Peyer's patch (tissue), 4 donors: ENCODE data around the gene AGBL5. TPM values are rescaled to one million over a fixed set of nuclear protein-coding genes. Genes with fewer than 3 reads are reported as not detected.

Source experiments
- DNase-seq, 3 donors: peaks; one replicate each; pipeline ENCODE4 v3.0.0-alpha.2; 2017 to 2019
- H3K27ac ChIP-seq, 4 donors: fragments of 200-600 bp; sonication (generic); one replicate each; pipeline ENCODE4 v1.5.1; 2016 to 2019
- H3K27me3 ChIP-seq, 2 donors: fragments of 200-600 bp; sonication (generic); one replicate each; pipeline ENCODE4 v1.5.1; 2019
- H3K36me3 ChIP-seq, 3 donors: fragments of 200-600 bp; sonication (generic); one replicate each; pipeline ENCODE4 v1.5.1; 2016 to 2019
- H3K4me1 ChIP-seq, 4 donors: fragments of 200-600 bp; sonication (generic); one replicate each; pipeline ENCODE4 v1.5.1; 2016 to 2019
- H3K4me3 ChIP-seq, 4 donors: fragments of 200-600 bp; sonication (generic); 1 replicate in 3 of 4; 2 replicates in 1 of 4; pipeline ENCODE4 v1.5.1; 2016 to 2019; ENCODE audit warnings: mild to moderate bottlenecking in 1 of 4
- H3K9me3 ChIP-seq, 4 donors: fragments of 200-600 bp; sonication (generic); one replicate each; pipeline ENCODE4 v1.5.1; 2016 to 2019; ENCODE audit warnings: mild to moderate bottlenecking in 1 of 4
- CTCF ChIP-seq, 6 experiments: fragments of 450-650 bp in 4 of 6; fragments of 200-600 bp in 2 of 6; sonication (generic) in 1 of 6; IDR thresholded peaks; one replicate each; pipeline ENCODE4 v1.5.1; 2017 to 2019; ENCODE audit warnings: antibody characterized with exemption in 6 of 6, mild to moderate bottlenecking in 3 of 6, moderate library complexity in 1 of 6
- POLR2A ChIP-seq, 2 donors: fragments of 450-650 bp; IDR thresholded peaks; one replicate each; pipeline ENCODE4 v1.5.1; 2017; ENCODE audit warnings: antibody characterized with exemption in 2 of 2, mild to moderate bottlenecking in 2 of 2, moderate library complexity in 2 of 2
- total RNA-seq, 4 donors: library from RNA; depleted of rRNA; stranded (reverse); fragments of >200 nt; gene quantifications; one replicate each; pipeline ENCODE4 v1.1.0, GENCODE V29; 2016

Gene AGBL5
- total RNA-seq, 4 donors from 2014 or later: 7.5 to 18.2 (median 12.3) TPM

- no peak for TF ChIP-seq POLR2A (IDR thresholded peaks at IDR 0.05)
- no peak for TF ChIP-seq CTCF (IDR thresholded peaks at IDR 0.05)
- H3K27ac ChIP-seq: no peak overlapping the region
- DNase-seq: peak in 1 of 3 donors; percentile 30
- peaks cover 0 to 29% (median 11%) of the 10 kb centered on the region in 4 donors for H3K4me1 ChIP-seq
- H3K4me3 ChIP-seq: no peak overlapping the region
- no peaks in the 10 kb centered on the region for H3K27me3 ChIP-seq
- no peaks in the 10 kb centered on the region for H3K9me3 ChIP-seq
- peaks cover 0 to 32% (median 0%) of the 10 kb centered on the region in 3 donors for H3K36me3 ChIP-seq
Observed at GRCh38 chr2:27067385-27067784, 15.9 kb downstream of the AGBL5 start.

- peak in 1 of 3 donors; percentile 6 for DNase-seq
- peaks cover 0 to 32% (median 0%) of the 10 kb centered on the region in 3 donors for H3K36me3 ChIP-seq
- H3K4me3 ChIP-seq: no peak overlapping the region
- H3K27ac ChIP-seq: no peak overlapping the region
- H3K9me3 ChIP-seq: no peaks in the 10 kb centered on the region
- H3K27me3 ChIP-seq: no peaks in the 10 kb centered on the region
- TF ChIP-seq POLR2A (IDR thresholded peaks at IDR 0.05) (no peak), CTCF (IDR thresholded peaks at IDR 0.05) (no peak)
- H3K4me1 ChIP-seq: peaks cover 0 to 39% (median 11%) of the 10 kb centered on the region in 4 donors
Observed at GRCh38 chr2:27069436-27069835, 18.0 kb downstream of the AGBL5 start.

GRCh38 chr2:27069961-27070618 is 18.6 kb downstream of the AGBL5 start:
- Histone ChIP-seq H3K36me3 (peaks cover 0 to 32% (median 0%) of the 10 kb centered on the region in 3 donors), H3K4me1 (peaks cover 0 to 45% (median 12%) of the 10 kb centered on the region in 4 donors), H3K27ac (peak overlapping the region in 2 of 4 donors; percentile 95 to 96), H3K27me3 (no peaks in the 10 kb centered on the region), H3K9me3 (no peaks in the 10 kb centered on the region), H3K4me3 (peak overlapping the region in 2 of 4 donors; percentile 66 to 97)
- no peak for DNase-seq
- TF ChIP-seq POLR2A (IDR thresholded peaks at IDR 0.05): no peak
- no peak for TF ChIP-seq CTCF (IDR thresholded peaks at IDR 0.05)

GRCh38 chr2:27070653-27071276 is 19.3 kb downstream of the AGBL5 start:
- H3K27me3 ChIP-seq: no peaks in the 10 kb centered on the region
- no peak for DNase-seq
- H3K4me3 ChIP-seq: peak overlapping the region; percentile 66 to 97 (median 82)
- H3K4me1 ChIP-seq: peaks cover 0 to 52% (median 15%) of the 10 kb centered on the region in 4 donors
- no peaks in the 10 kb centered on the region for H3K9me3 ChIP-seq
- H3K36me3 ChIP-seq: peaks cover 0 to 32% (median 0%) of the 10 kb centered on the region in 3 donors
- TF ChIP-seq CTCF (IDR thresholded peaks at IDR 0.05): no peak
- no peak for TF ChIP-seq POLR2A (IDR thresholded peaks at IDR 0.05)
- peak overlapping the region; percentile 88 to 96 (median 94) for H3K27ac ChIP-seq

- H3K36me3 ChIP-seq: peaks cover 0 to 32% (median 0%) of the 10 kb centered on the region in 3 donors
- H3K27me3 ChIP-seq: no peaks in the 10 kb centered on the region
- H3K4me1 ChIP-seq: peaks cover 0 to 53% (median 16%) of the 10 kb centered on the region in 4 donors
- H3K4me3 ChIP-seq: peak within 1 kb of the TSS; percentile 66 to 97 (median 82)
- TF ChIP-seq CTCF (IDR thresholded peaks at IDR 0.05) (peak in 1 of 6 experiments; percentile 9), POLR2A (IDR thresholded peaks at IDR 0.05) (peak; percentile 87 to 90)
- no peaks in the 10 kb centered on the region for H3K9me3 ChIP-seq
- DNase-seq: peak; percentile 91 to 97 (median 96)
- peak within 1 kb of the TSS; percentile 88 to 96 (median 94) for H3K27ac ChIP-seq
Observed at GRCh38 chr2:27071277-27071989, 20.0 kb downstream of the AGBL5 start, which contains the start of gene OST4. Gene OST4, minus strand, starts transcription at chr2:27071654.
